Left ventricle myocardium inferior (tissue), 1 donor: ENCODE measurements around the gene PCDH15. TPM values are rescaled to one million over a fixed set of nuclear protein-coding genes. Genes with fewer than 3 reads are reported as not detected.

Source experiments
- DNase-seq: peaks from one replicate; pipeline ENCODE4 v3.0.0-alpha.2; 2020
- H3K27ac ChIP-seq: fragments of 200-600 bp; replicated peaks from 2 replicates; pipeline ENCODE4 v1.8.0; 2021
- H3K27me3 ChIP-seq: fragments of 200-600 bp; 2 replicates; pipeline ENCODE4 v1.8.0; 2021; ENCODE audit warnings: low read depth
- H3K36me3 ChIP-seq: fragments of 200-600 bp; 2 replicates; pipeline ENCODE4 v1.8.0; 2021
- H3K4me1 ChIP-seq: fragments of 200-600 bp; 2 replicates; pipeline ENCODE4 v1.8.0; 2021
- H3K4me3 ChIP-seq: fragments of 200-600 bp; 2 replicates; pipeline ENCODE4 v1.8.0; 2021; ENCODE audit warnings: mild to moderate bottlenecking, moderate library complexity
- H3K9me3 ChIP-seq: fragments of 200-600 bp; replicated peaks from 2 replicates; pipeline ENCODE4 v1.8.0; 2021
- CTCF ChIP-seq: fragments of 200-600 bp; IDR thresholded peaks from 2 replicates; pipeline ENCODE4 v1.8.0; 2021; ENCODE audit warnings: antibody characterized with exemption, mild to moderate bottlenecking, borderline replicate concordance
- intact Hi-C: fragments of 100-400 bp; cut with micrococcal nuclease; formaldehyde crosslinking; loops from one replicate; pipeline ENCODE4 v1.11.0; 2022
- total RNA-seq: library from RNA; stranded (reverse); fragmentation: NEBNext Ultra II Directional; extraction: Animal tissue kit (Norgen Biotek cat#: 25700); gene quantifications from one replicate; pipeline ENCODE4 v1.2.1, GENCODE V29; 2021
- donor health status: DM: no; HTN: yes; CAD: no; lungs with severe emphysema.

The PCDH15 gene
- total RNA-seq, 1 donor from 2014 or later: 0.19 TPM

GRCh38 chr10:54796881-54797280 lies 4.2 kb downstream of the PCDH15 start:
- intact Hi-C loops: no loop called here
- Histone ChIP-seq H3K36me3 (no peaks in the 10 kb centered on the region), H3K27me3 (no peaks in the 10 kb centered on the region), H3K9me3 (no peaks in the 10 kb centered on the region), H3K4me3 (no peak overlapping the region), H3K4me1 (no peaks in the 10 kb centered on the region), H3K27ac (no peak overlapping the region)
- no peak for DNase-seq
- TF ChIP-seq CTCF: no peak

GRCh38 chr10:54776622-54777021 lies 24.4 kb downstream of the PCDH15 start:
- no peaks in the 10 kb centered on the region for H3K36me3 ChIP-seq
- TF ChIP-seq CTCF: no peak
- no peak overlapping the region for H3K27ac ChIP-seq
- no peak overlapping the region for H3K4me3 ChIP-seq
- H3K27me3 ChIP-seq: no peaks in the 10 kb centered on the region
- no peaks in the 10 kb centered on the region for H3K4me1 ChIP-seq
- intact Hi-C loops: no loop called here
- DNase-seq: no peak
- no peaks in the 10 kb centered on the region for H3K9me3 ChIP-seq

GRCh38 chr10:54772468-54773122 lies 28.4 kb downstream of the PCDH15 start:
- no peak for DNase-seq

GRCh38 chr10:54769051-54769450 lies 32.0 kb downstream of the PCDH15 start:
- no peak overlapping the region for H3K27ac ChIP-seq
- no peak for TF ChIP-seq CTCF
- no peaks in the 10 kb centered on the region for H3K27me3 ChIP-seq
- H3K36me3 ChIP-seq: no peaks in the 10 kb centered on the region
- H3K9me3 ChIP-seq: no peaks in the 10 kb centered on the region
- no peak for DNase-seq
- no peak overlapping the region for H3K4me3 ChIP-seq
- H3K4me1 ChIP-seq: no peaks in the 10 kb centered on the region
- intact Hi-C loops: no loop called here

More at GRCh38 chr10:54772468-54773122, 28.4 kb downstream of the PCDH15 start:
- no peak for TF ChIP-seq CTCF
- no peaks in the 10 kb centered on the region for H3K9me3 ChIP-seq
- no peak overlapping the region for H3K4me3 ChIP-seq
- no peak overlapping the region for H3K27ac ChIP-seq
- no peaks in the 10 kb centered on the region for H3K4me1 ChIP-seq
- intact Hi-C loops: no loop called here
- no peaks in the 10 kb centered on the region for H3K27me3 ChIP-seq
- no peaks in the 10 kb centered on the region for H3K36me3 ChIP-seq

- Histone ChIP-seq H3K27ac (no peak overlapping the region), H3K4me3 (no peak overlapping the region), H3K4me1 (no peaks in the 10 kb centered on the region), H3K27me3 (no peaks in the 10 kb centered on the region), H3K9me3 (no peaks in the 10 kb centered on the region), H3K36me3 (no peaks in the 10 kb centered on the region)
- DNase-seq: no peak
- TF ChIP-seq CTCF: no peak
- intact Hi-C loops: no loop called here
Measured at GRCh38 chr10:54758791-54759190, 42.2 kb downstream of the PCDH15 start.
